Rectal smooth muscle tissue (tissue), 1 donor: ENCODE results near the gene OSER1.
A peak's percentile ranks its signal among the peaks of the same experiment; 100 is the strongest.

Source experiments
- H3K27ac ChIP-seq: one replicate; pipeline ENCODE4 v1.7.0; 2013; ENCODE audit warnings: low read depth, low read length, inconsistent platforms
- H3K27me3 ChIP-seq: one replicate; pipeline ENCODE4 v1.7.0; 2013; ENCODE audit warnings: low read length; ENCODE audit not compliant: control insufficient read depth, insufficient read depth
- H3K36me3 ChIP-seq: one replicate; pipeline ENCODE4 v1.7.0; 2013; ENCODE audit warnings: low read length; ENCODE audit not compliant: control insufficient read depth, insufficient read depth
- H3K4me1 ChIP-seq: one replicate; pipeline ENCODE4 v1.7.0; 2013; ENCODE audit warnings: low read length; ENCODE audit not compliant: control insufficient read depth, insufficient read depth
- H3K4me3 ChIP-seq: one replicate; pipeline ENCODE4 v1.7.0; 2013; ENCODE audit warnings: low read length
- H3K9ac ChIP-seq: one replicate; pipeline ENCODE4 v1.7.0; 2013; ENCODE audit warnings: low read length

The OSER1 gene

GRCh38 chr20:44159711-44160110 is 50.9 kb downstream of the OSER1 start:
- H3K27me3 ChIP-seq = no peaks in the 10 kb centered on the region
- peak overlapping the region; percentile 27 for H3K27ac ChIP-seq
- H3K9ac ChIP-seq = no peak overlapping the region
- peaks cover 9% of the 10 kb centered on the region for H3K4me1 ChIP-seq
- no peak overlapping the region for H3K4me3 ChIP-seq
- H3K36me3 ChIP-seq = peaks cover 4% of the 10 kb centered on the region

GRCh38 chr20:44159125-44159524 is 51.4 kb downstream of the OSER1 start:
- no peaks in the 10 kb centered on the region for H3K27me3 ChIP-seq
- peaks cover 11% of the 10 kb centered on the region for H3K4me1 ChIP-seq
- H3K27ac ChIP-seq = peak overlapping the region; percentile 10
- H3K36me3 ChIP-seq = peaks cover 4% of the 10 kb centered on the region
- H3K9ac ChIP-seq = no peak overlapping the region
- no peak overlapping the region for H3K4me3 ChIP-seq

GRCh38 chr20:44157061-44157460 is 53.5 kb downstream of the OSER1 start:
- no peak overlapping the region for H3K9ac ChIP-seq
- H3K4me3 ChIP-seq = no peak overlapping the region
- no peaks in the 10 kb centered on the region for H3K27me3 ChIP-seq
- peaks cover 4% of the 10 kb centered on the region for H3K36me3 ChIP-seq
- peaks cover 31% of the 10 kb centered on the region for H3K4me1 ChIP-seq
- peak overlapping the region; percentile 1 for H3K27ac ChIP-seq

GRCh38 chr20:44154521-44155001 is 56.0 kb downstream of the OSER1 start:
- H3K27ac ChIP-seq = peak overlapping the region; percentile 96
- no peaks in the 10 kb centered on the region for H3K27me3 ChIP-seq
- no peak overlapping the region for H3K4me3 ChIP-seq
- peaks cover 41% of the 10 kb centered on the region for H3K4me1 ChIP-seq
- peaks cover 4% of the 10 kb centered on the region for H3K36me3 ChIP-seq
- no peak overlapping the region for H3K9ac ChIP-seq

- H3K9ac ChIP-seq = no peak overlapping the region
- no peaks in the 10 kb centered on the region for H3K27me3 ChIP-seq
- peaks cover under 1% of the 10 kb centered on the region for H3K36me3 ChIP-seq
- no peak overlapping the region for H3K4me3 ChIP-seq
- peaks cover 41% of the 10 kb centered on the region for H3K4me1 ChIP-seq
- H3K27ac ChIP-seq = peak overlapping the region; percentile 96
Observed at GRCh38 chr20:44153636-44154043, 56.9 kb downstream of the OSER1 start.

- H3K36me3 ChIP-seq = no peaks in the 10 kb centered on the region
- peak overlapping the region; percentile 96 for H3K27ac ChIP-seq
- H3K4me1 ChIP-seq = peaks cover 42% of the 10 kb centered on the region
- no peaks in the 10 kb centered on the region for H3K27me3 ChIP-seq
- H3K9ac ChIP-seq = no peak overlapping the region
- H3K4me3 ChIP-seq = no peak overlapping the region
Observed at GRCh38 chr20:44151621-44152416, 58.8 kb downstream of the OSER1 start.

GRCh38 chr20:44146272-44146671 is 64.3 kb downstream of the OSER1 start:
- no peaks in the 10 kb centered on the region for H3K27me3 ChIP-seq
- peak overlapping the region; percentile 93 for H3K27ac ChIP-seq
- no peak overlapping the region for H3K4me3 ChIP-seq
- H3K36me3 ChIP-seq = no peaks in the 10 kb centered on the region
- H3K4me1 ChIP-seq = peaks cover 42% of the 10 kb centered on the region
- no peak overlapping the region for H3K9ac ChIP-seq
